Gastroesophageal sphincter (tissue), 4 donors: ENCODE results near the gene TDRD5. TPM values are rescaled to one million over a fixed set of nuclear protein-coding genes. Genes with fewer than 3 reads are reported as not detected.

Experiments
- ATAC-seq: fragments of 150-250 bp; one replicate; pipeline ENCODE4 v1.9.1; 2016; ENCODE audit warnings: mild to moderate bottlenecking, moderate library complexity
- H3K27ac ChIP-seq, 4 donors: fragments of 200-600 bp; sonication (generic) in 3 of 4; 1 replicate in 3 of 4; 2 replicates in 1 of 4; pipeline ENCODE4 v1.5.1; 2016 to 2019
- H3K27me3 ChIP-seq: fragments of 200-600 bp; sonication (generic); one replicate; pipeline ENCODE4 v1.5.1; 2019
- H3K36me3 ChIP-seq, 2 donors: fragments of 200-600 bp; sonication (generic); one replicate each; pipeline ENCODE4 v1.5.1; 2019; ENCODE audit warnings: control low read depth in 1 of 2
- H3K4me1 ChIP-seq, 3 donors: fragments of 200-600 bp; sonication (generic); 1 replicate in 2 of 3; 2 replicates in 1 of 3; pipeline ENCODE4 v1.5.1; 2016 to 2019; ENCODE audit warnings: control low read depth in 2 of 3
- H3K4me3 ChIP-seq, 2 donors: fragments of 200-600 bp; sonication (generic); one replicate each; pipeline ENCODE4 v1.5.1; 2019; ENCODE audit warnings: mild to moderate bottlenecking in 1 of 2, moderate library complexity in 1 of 2
- H3K9me3 ChIP-seq, 3 donors: fragments of 200-600 bp; sonication (generic); one replicate each; pipeline ENCODE4 v1.5.1; 2017 to 2019; ENCODE audit warnings: control low read depth in 2 of 3
- EP300 ChIP-seq: sonication (generic); formaldehyde crosslinking; IDR thresholded peaks from one replicate; pipeline ENCODE4 v1.6.1; 2017; ENCODE audit warnings: antibody characterized with exemption, mild to moderate bottlenecking
- POLR2A ChIP-seq, 2 donors: fragments of 450-650 bp; IDR thresholded peaks; one replicate each; pipeline ENCODE4 v1.6.1; 2017; ENCODE audit warnings: antibody characterized with exemption in 2 of 2, mild to moderate bottlenecking in 2 of 2, moderate library complexity in 1 of 2
- POLR2AphosphoS5 ChIP-seq: sonication (generic); formaldehyde crosslinking; IDR thresholded peaks from one replicate; pipeline ENCODE4 v1.6.1; 2017; ENCODE audit warnings: antibody characterized with exemption
- WGBS, 2 donors: methylation state at CpG; one replicate each; pipeline ENCODE4 v1.1.5; 2018; ENCODE audit warnings: low coverage in 1 of 2; 5-methylcytosine and 5-hydroxymethylcytosine counted together
- small RNA-seq, 4 donors: library from RNA; depleted of rRNA; stranded (forward); fragments of <200 nt; gene quantifications; one replicate each; pipeline ENCODE3, GENCODE V24; 2016
- total RNA-seq, 4 donors: library from RNA; depleted of rRNA; stranded (reverse); fragments of >200 nt; gene quantifications; one replicate each; pipeline ENCODE4 v1.1.0, GENCODE V29; 2016
- TF ChIP-seq, protein P1 (sequence below), 4 experiments: fragments of 200-600 bp in 2 of 4; fragments of 450-650 bp in 2 of 4; sonication (generic) in 1 of 4; IDR thresholded peaks; one replicate each; pipeline ENCODE4 v1.5.1; 2017 to 2019; ENCODE audit warnings: antibody characterized with exemption in 4 of 4, mild to moderate bottlenecking in 2 of 4, moderate library complexity in 2 of 4

Gene TDRD5
- total RNA-seq, 4 donors from 2014 or later = 0.13 to 0.27 (median 0.16) TPM; not detected in 1

DNA sequence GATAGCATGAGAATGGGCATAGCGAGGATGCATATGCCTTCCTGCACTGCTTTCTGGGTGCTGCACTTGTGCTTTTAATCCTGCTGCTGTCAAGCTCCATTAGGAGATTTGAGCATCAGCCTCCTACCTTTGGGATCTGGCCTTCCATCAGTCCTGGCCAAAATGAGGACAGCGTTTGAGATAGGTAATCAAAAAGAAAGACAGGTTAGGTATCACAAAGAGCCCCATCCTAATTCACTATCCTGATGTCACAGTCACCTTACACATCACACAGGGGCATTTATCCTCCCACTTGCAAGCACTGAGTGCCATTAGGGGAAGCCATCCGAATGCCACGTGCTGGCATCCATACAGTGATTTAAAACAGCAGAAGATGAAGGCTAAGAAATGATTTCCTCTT lies 138.2 kb downstream of the TDRD5 start:
- no peak for TF ChIP-seq POLR2A (IDR thresholded peaks at IDR 0.05)
- no peak for TF ChIP-seq EP300
- no peak for TF ChIP-seq POLR2AphosphoS5
- TF ChIP-seq, protein P1, sequence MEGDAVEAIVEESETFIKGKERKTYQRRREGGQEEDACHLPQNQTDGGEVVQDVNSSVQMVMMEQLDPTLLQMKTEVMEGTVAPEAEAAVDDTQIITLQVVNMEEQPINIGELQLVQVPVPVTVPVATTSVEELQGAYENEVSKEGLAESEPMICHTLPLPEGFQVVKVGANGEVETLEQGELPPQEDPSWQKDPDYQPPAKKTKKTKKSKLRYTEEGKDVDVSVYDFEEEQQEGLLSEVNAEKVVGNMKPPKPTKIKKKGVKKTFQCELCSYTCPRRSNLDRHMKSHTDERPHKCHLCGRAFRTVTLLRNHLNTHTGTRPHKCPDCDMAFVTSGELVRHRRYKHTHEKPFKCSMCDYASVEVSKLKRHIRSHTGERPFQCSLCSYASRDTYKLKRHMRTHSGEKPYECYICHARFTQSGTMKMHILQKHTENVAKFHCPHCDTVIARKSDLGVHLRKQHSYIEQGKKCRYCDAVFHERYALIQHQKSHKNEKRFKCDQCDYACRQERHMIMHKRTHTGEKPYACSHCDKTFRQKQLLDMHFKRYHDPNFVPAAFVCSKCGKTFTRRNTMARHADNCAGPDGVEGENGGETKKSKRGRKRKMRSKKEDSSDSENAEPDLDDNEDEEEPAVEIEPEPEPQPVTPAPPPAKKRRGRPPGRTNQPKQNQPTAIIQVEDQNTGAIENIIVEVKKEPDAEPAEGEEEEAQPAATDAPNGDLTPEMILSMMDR (IDR thresholded peaks at IDR 0.05) = no peak
- no peak overlapping the region for H3K27ac ChIP-seq
- no peak for ATAC-seq
- H3K9me3 ChIP-seq = no peaks in the 10 kb centered on the region
- H3K36me3 ChIP-seq = no peaks in the 10 kb centered on the region
- peaks cover 7% of the 10 kb centered on the region for H3K27me3 ChIP-seq
- no peaks in the 10 kb centered on the region for H3K4me1 ChIP-seq
- 76 to 100% methylated on average over 2 to 3 of the region's 4 CpGs for WGBS, 2 donors
- no peak overlapping the region for H3K4me3 ChIP-seq

DNA sequence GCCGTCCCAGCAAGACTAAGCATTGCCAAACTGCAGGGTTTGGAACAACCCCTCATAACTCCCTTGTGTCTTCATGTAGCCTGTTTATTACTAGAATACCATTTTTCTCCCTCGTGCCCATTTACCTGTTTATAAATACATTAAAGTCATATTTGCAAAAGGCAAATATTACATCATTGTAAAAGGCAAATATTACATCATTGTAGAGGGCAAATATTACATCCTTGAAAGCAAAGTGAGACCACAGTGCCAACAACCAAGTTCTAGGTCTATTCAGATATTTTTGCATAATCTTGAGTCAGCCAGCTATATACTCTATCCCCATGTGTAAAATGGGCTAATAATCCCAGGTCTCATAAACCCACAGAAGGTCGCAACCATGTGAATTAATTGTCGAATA lies 140.0 kb downstream of the TDRD5 start:
- Histone ChIP-seq H3K9me3 (no peaks in the 10 kb centered on the region), H3K4me3 (no peak overlapping the region), H3K36me3 (no peaks in the 10 kb centered on the region), H3K4me1 (no peaks in the 10 kb centered on the region), H3K27ac (no peak overlapping the region), H3K27me3 (peaks cover 7% of the 10 kb centered on the region)
- no peak for TF ChIP-seq POLR2A (IDR thresholded peaks at IDR 0.05)
- TF ChIP-seq POLR2AphosphoS5 = no peak
- TF ChIP-seq, protein P1 (IDR thresholded peaks at IDR 0.05) = no peak
- TF ChIP-seq EP300 = no peak
- ATAC-seq = no peak
- WGBS, 2 donors = 80% methylated on average over 4 of the region's 4 CpGs

Small RNA genes within 50 kb of the gene (small RNA-seq; reads per million reads assigned to genes)
- gene RNU5F-2P = 0 to 0.26 (median 0) reads per million in 4 donors

Other genes starting within 250 kb of the TDRD5 start
- 1 to 10 TPM in 1 of 4 donors, under 1 TPM in 1, not detected in 2; 0.13 to 1.2 TPM for gene AXDND1, start 225.9 kb upstream of the TDRD5 start, total RNA-seq
- not detected for gene NPHS2, start 15.9 kb upstream of the TDRD5 start, total RNA-seq
- under 1 TPM in 2 of 4 donors, not detected in 2; 0.19 to 0.67 TPM for gene FAM163A, start 151.5 kb downstream of the TDRD5 start, total RNA-seq